ENCODE data around the gene GLS.

GRCh38 chr2:190909680-190910079, 29.1 kb downstream of the GLS start:
- TF ChIP-seq POLR2A (IDR thresholded peaks at IDR 0.05; ENCODE audit: low read depth, low read length) (no peak), POLR2AphosphoS5 (IDR thresholded peaks at IDR 0.05; ENCODE audit: low read depth, low read length) (no peak), TAF1 (IDR thresholded peaks at IDR 0.05; ENCODE audit: borderline replicate concordance, low read depth, low read length) (no peak)
